Karpas-422 (cell line): Measurements from ENCODE around the gene ZFHX3. TPM values are rescaled to one million over a fixed set of nuclear protein-coding genes. Genes with fewer than 3 reads are reported as not detected.

Source experiments
- DNase-seq: peaks from one replicate; pipeline ENCODE4 v3.0.0-alpha.2; 2015
- H2AFZ ChIP-seq: fragments of 200-600 bp; sonication (generic); 2 replicates; pipeline ENCODE4 v1.6.1; 2014; ENCODE audit warnings: antibody characterized with exemption, low read length, mixed read lengths
- H3K27ac ChIP-seq: fragments of 200-600 bp; sonication (generic); 2 replicates; pipeline ENCODE4 v1.5.1; 2014; ENCODE audit warnings: mild to moderate bottlenecking, low read length, moderate library complexity
- H3K27me3 ChIP-seq: fragments of 200-600 bp; sonication (generic); 2 replicates; pipeline ENCODE4 v1.6.1; 2014; ENCODE audit warnings: low read length, mixed read lengths
- H3K36me3 ChIP-seq: fragments of 200-600 bp; sonication (generic); 2 replicates; pipeline ENCODE4 v1.6.1; 2014; ENCODE audit warnings: low read length, mixed read lengths; ENCODE audit not compliant: insufficient read depth
- H3K4me1 ChIP-seq: fragments of 200-600 bp; sonication (generic); 2 replicates; pipeline ENCODE4 v1.6.1; 2014; ENCODE audit warnings: mild to moderate bottlenecking, low read length, mixed read lengths
- H3K4me2 ChIP-seq: fragments of 200-600 bp; sonication (generic); 2 replicates; pipeline ENCODE4 v1.6.1; 2014; ENCODE audit warnings: low read length, low read depth, mild to moderate bottlenecking; ENCODE audit not compliant: poor library complexity, severe bottlenecking
- H3K4me3 ChIP-seq: fragments of 200-600 bp; sonication (generic); 2 replicates; pipeline ENCODE4 v1.5.1; 2014; ENCODE audit warnings: mild to moderate bottlenecking, antibody characterized with exemption, low read length, mixed read lengths
- H3K79me2 ChIP-seq: fragments of 200-600 bp; sonication (generic); 2 replicates; pipeline ENCODE4 v1.6.1; 2014; ENCODE audit warnings: mild to moderate bottlenecking, low read length, mixed read lengths
- H3K9ac ChIP-seq: fragments of 200-600 bp; sonication (generic); 2 replicates; pipeline ENCODE4 v1.6.0; 2014; ENCODE audit warnings: low read length
- H3K9me2 ChIP-seq: fragments of 200-600 bp; sonication (generic), shearing (Covaris generic); replicated peaks from 2 replicates; pipeline ENCODE4 v1.6.0; 2014; ENCODE audit warnings: mild to moderate bottlenecking, low read length, moderate library complexity; ENCODE audit not compliant: insufficient read depth
- H3K9me3 ChIP-seq: fragments of 300-700, 200-600 bp; sonication (generic); 2 replicates; pipeline ENCODE4 v1.6.1; 2014; ENCODE audit warnings: low read length, mixed read lengths
- H4K20me1 ChIP-seq: fragments of 200-600 bp; sonication (generic); 2 replicates; pipeline ENCODE4 v1.6.1; 2014; ENCODE audit warnings: mild to moderate bottlenecking, antibody characterized with exemption, low read length, low read depth; ENCODE audit not compliant: insufficient read depth
- total RNA-seq: library from RNA; depleted of rRNA; stranded (reverse); fragments of >200 nt; shearing (Covaris generic); gene quantifications from 2 replicates; pipeline ENCODE4 v1.2.3, GENCODE V29; 2014; ENCODE audit warnings: low replicate concordance

Gene ZFHX3
- total RNA-seq, 1 experiment from 2014 or later, result 0.67 TPM

DNA sequence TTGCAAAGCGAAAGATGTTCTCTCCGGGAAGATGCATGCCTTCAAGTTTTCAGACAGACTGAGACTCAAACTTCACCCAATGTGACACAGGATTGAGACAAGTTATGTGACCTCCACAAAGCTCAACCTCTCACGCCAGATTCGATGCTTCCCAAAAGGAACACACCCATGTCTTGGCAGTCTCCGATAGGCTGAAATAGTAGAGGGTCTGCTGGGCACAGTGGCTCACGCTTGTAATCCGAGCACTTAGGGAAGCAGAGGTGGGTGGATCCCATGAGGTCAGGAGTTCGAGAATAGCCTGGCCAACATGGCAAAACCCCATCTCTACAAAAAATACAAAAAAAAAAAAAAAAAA lies 22.1 kb downstream of the ZFHX3 start:
- no peaks in the 10 kb centered on the region for H3K4me1 ChIP-seq
- H3K36me3 ChIP-seq, result no peaks in the 10 kb centered on the region
- H3K4me3 ChIP-seq, result no peak overlapping the region
- no peak overlapping the region for H3K9ac ChIP-seq
- H3K9me2 ChIP-seq, result no peaks in the 10 kb centered on the region
- H3K79me2 ChIP-seq, result no peaks in the 10 kb centered on the region
- DNase-seq, result no peak
- no peaks in the 10 kb centered on the region for H4K20me1 ChIP-seq
- H2AFZ ChIP-seq, result no peak overlapping the region
- H3K27me3 ChIP-seq, result no peaks in the 10 kb centered on the region
- no peak overlapping the region for H3K4me2 ChIP-seq
- no peak overlapping the region for H3K27ac ChIP-seq
- H3K9me3 ChIP-seq, result no peaks in the 10 kb centered on the region

DNA sequence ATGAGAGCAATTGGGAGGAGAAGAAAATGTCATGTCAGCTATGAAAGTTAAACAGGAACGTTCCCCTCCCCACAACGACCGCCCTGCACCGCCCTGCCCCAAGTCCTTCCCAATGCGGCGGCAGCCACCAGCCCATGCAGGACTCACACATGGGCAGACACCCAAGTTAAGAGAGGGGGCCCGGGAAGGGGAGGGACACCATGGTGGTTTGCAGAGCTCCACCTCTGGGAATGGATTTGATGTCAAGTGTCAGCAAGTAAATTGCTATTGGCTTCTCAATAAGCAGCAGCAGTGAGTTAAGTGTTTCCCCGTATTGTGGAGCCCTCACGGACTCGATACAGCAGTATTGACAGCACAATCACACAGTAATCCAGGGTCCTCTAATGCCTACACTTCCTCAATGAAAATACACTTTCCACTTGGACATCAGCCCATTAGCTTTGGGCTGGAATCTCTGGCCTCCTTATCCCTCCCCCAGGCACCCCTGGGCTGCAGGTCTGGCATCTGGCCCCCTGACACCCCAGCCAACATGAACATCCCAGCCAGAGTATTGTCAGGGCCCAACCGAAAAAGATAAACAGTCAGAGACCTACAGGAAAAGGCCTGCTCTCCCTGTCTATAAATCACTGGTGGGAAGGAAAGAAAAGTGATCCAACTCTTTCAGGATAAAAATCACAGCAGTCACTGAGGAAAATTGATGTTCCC lies 22.6 kb downstream of the ZFHX3 start:
- no peak overlapping the region for H3K4me3 ChIP-seq
- no peak overlapping the region for H2AFZ ChIP-seq
- no peaks in the 10 kb centered on the region for H4K20me1 ChIP-seq
- no peak overlapping the region for H3K9ac ChIP-seq
- no peak for DNase-seq
- no peak overlapping the region for H3K4me2 ChIP-seq
- no peaks in the 10 kb centered on the region for H3K27me3 ChIP-seq
- no peaks in the 10 kb centered on the region for H3K4me1 ChIP-seq
- no peaks in the 10 kb centered on the region for H3K9me3 ChIP-seq
- no peaks in the 10 kb centered on the region for H3K36me3 ChIP-seq
- H3K27ac ChIP-seq, result no peak overlapping the region
- H3K9me2 ChIP-seq, result no peaks in the 10 kb centered on the region
- no peaks in the 10 kb centered on the region for H3K79me2 ChIP-seq

DNA sequence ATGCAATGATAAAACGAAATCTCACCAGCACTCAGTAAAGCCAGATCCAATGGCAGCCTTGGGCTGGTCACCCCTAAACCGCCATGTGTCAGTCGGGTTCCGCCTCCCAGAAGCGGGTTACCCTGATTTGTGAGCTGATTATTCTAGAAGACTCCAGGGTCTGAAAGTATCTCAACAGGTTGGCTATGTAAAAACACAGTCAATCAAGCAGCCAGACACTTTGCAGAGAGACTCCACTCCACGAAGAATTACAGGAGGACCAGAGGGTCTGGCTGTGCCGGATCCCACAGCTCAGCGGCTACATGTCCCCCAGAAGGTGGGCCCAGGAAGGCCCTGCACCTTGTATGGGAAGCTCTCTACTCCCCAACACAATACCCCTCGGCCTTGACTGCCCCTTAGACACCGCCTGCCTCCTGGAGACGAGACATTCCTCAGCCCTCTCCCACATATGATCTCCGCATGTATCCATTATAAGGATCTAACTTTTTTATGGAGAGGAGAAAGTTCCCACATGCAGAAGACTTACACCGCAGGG lies 23.3 kb downstream of the ZFHX3 start:
- no peaks in the 10 kb centered on the region for H3K4me1 ChIP-seq
- no peaks in the 10 kb centered on the region for H3K9me2 ChIP-seq
- H3K27ac ChIP-seq, result no peak overlapping the region
- no peak overlapping the region for H3K4me2 ChIP-seq
- no peak overlapping the region for H2AFZ ChIP-seq
- no peak overlapping the region for H3K9ac ChIP-seq
- no peaks in the 10 kb centered on the region for H3K79me2 ChIP-seq
- no peak for DNase-seq
- H3K4me3 ChIP-seq, result no peak overlapping the region
- no peaks in the 10 kb centered on the region for H3K27me3 ChIP-seq
- H3K9me3 ChIP-seq, result no peaks in the 10 kb centered on the region
- no peaks in the 10 kb centered on the region for H3K36me3 ChIP-seq
- H4K20me1 ChIP-seq, result no peaks in the 10 kb centered on the region

DNA sequence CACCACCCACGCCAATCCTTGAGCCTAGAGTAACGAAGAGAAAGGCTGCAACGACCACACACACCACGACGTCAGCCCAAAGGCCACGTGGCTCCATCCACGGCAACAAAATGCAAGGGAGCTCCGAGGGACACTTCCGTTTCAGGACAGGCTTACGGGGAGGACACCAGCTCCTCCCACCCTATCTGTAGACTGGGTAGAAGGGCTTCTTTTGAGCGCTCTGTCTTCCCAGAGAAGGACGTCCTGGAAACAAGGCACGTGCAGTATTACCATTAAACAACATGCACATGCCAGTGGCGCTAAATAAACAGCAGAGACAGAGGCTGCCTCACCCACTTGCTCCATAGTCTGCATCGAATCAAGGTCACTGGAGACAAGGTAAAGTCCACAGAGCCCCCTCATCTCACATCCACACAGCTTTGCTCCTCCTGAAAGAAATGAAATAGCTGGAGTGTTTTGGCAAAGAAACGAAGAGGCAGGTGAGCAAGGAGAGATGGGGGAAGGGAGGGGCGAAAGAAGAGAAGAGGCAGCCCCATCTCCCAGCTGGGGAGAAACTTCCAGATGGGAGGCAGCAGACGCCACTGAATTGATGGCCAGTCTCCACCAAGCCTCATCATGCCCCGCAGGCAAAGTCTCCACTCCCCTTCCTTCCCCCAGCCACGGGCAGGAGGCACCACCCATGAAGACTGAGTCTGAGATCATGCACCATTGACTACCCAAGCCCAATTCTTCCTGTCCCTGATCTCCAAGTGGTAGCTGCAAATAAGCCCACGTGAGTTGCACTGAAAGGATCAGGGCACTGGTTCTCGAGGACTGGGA lies 24.0 kb downstream of the ZFHX3 start:
- H3K4me1 ChIP-seq, result no peaks in the 10 kb centered on the region
- no peaks in the 10 kb centered on the region for H4K20me1 ChIP-seq
- no peaks in the 10 kb centered on the region for H3K27me3 ChIP-seq
- DNase-seq, result no peak
- no peak overlapping the region for H3K27ac ChIP-seq
- no peak overlapping the region for H2AFZ ChIP-seq
- H3K4me3 ChIP-seq, result no peak overlapping the region
- H3K4me2 ChIP-seq, result no peak overlapping the region
- H3K79me2 ChIP-seq, result no peaks in the 10 kb centered on the region
- H3K9me3 ChIP-seq, result no peaks in the 10 kb centered on the region
- H3K36me3 ChIP-seq, result no peaks in the 10 kb centered on the region
- H3K9ac ChIP-seq, result no peak overlapping the region
- no peaks in the 10 kb centered on the region for H3K9me2 ChIP-seq

DNA sequence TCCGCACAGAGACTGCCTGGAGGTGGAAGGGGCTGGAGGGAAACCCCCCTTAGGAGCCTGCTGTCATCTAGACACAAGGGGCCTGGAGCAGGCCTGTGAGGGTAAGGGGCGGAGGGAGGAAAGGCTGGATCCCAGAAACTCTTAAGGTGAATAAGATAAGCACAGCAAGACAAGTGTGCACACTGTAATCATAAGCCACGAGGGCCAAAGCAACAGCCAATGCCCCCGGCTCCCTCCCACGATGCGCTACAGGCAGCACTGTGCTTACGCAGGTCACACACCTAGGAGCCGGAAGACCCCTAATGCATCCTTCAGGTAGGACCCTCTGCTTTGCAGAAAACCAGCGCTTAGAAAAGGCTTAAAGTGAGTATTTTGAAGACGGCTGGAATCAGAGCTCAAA lies 24.6 kb downstream of the ZFHX3 start:
- no peak overlapping the region for H3K27ac ChIP-seq
- no peak overlapping the region for H3K4me3 ChIP-seq
- H3K4me2 ChIP-seq, result no peak overlapping the region
- no peaks in the 10 kb centered on the region for H3K9me3 ChIP-seq
- H3K27me3 ChIP-seq, result no peaks in the 10 kb centered on the region
- H3K9me2 ChIP-seq, result no peaks in the 10 kb centered on the region
- DNase-seq, result no peak
- no peak overlapping the region for H2AFZ ChIP-seq
- H3K9ac ChIP-seq, result no peak overlapping the region
- H3K79me2 ChIP-seq, result no peaks in the 10 kb centered on the region
- no peaks in the 10 kb centered on the region for H3K36me3 ChIP-seq
- no peaks in the 10 kb centered on the region for H4K20me1 ChIP-seq
- no peaks in the 10 kb centered on the region for H3K4me1 ChIP-seq

DNA sequence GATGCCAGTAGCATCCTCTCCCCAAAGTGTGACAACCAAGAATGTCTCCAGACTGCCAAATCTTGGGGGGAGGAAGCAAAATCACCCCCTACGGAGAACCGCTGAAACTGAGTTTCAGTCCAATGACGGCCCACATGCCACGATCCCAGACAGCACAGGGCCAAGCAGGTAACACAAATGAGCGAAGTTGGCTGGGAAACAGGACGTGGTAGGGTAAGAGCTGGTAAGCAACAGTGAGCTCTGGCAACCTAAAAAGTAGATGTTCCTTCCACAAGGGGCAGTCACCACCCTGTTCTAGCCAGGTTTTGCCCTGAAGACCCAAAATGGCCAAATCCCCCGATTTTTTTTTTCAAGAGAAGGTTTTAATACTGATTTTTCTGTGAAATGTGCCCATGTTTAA lies 25.4 kb downstream of the ZFHX3 start:
- H3K9ac ChIP-seq, result no peak overlapping the region
- H3K79me2 ChIP-seq, result no peaks in the 10 kb centered on the region
- H3K27me3 ChIP-seq, result no peaks in the 10 kb centered on the region
- no peak overlapping the region for H3K4me2 ChIP-seq
- no peak overlapping the region for H3K27ac ChIP-seq
- H3K9me2 ChIP-seq, result no peaks in the 10 kb centered on the region
- DNase-seq, result no peak
- no peak overlapping the region for H2AFZ ChIP-seq
- H3K4me3 ChIP-seq, result no peak overlapping the region
- no peaks in the 10 kb centered on the region for H4K20me1 ChIP-seq
- no peaks in the 10 kb centered on the region for H3K9me3 ChIP-seq
- no peaks in the 10 kb centered on the region for H3K4me1 ChIP-seq
- H3K36me3 ChIP-seq, result no peaks in the 10 kb centered on the region

DNA sequence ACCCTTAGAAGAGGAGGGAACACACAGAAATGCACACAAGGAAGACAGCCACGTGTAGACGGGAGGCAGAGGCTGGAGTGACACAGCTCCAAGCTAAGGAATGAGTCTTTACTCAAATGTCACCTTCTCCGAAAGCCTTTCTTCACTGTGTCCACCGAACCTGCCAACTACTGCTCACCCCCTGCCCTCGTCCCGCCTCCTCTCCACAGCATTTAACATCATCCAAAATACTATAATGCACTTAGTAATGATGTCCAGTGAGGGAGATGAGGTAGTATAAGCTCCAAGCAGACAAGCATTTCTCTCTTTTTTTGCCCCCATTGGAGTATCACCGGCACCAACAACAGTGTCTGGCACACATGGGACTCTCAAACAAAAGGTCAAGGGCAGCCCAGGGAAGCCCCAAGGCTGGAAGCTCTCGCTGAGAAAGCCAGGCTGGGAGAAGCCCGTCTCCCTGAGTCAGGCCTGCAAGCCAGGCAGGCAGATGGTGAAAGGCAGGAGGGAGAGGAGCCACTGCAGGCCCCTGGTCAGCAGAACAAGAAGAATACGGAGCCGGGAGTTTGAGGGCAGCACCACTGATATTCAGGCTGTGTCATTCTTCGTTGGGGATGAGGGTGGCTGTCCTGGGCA lies 25.9 kb downstream of the ZFHX3 start:
- Histone ChIP-seq H3K4me1 (no peaks in the 10 kb centered on the region), H3K9ac (no peak overlapping the region), H3K79me2 (no peaks in the 10 kb centered on the region), H3K9me3 (no peaks in the 10 kb centered on the region), H3K9me2 (no peaks in the 10 kb centered on the region), H3K4me2 (no peak overlapping the region), H2AFZ (no peak overlapping the region), H3K36me3 (no peaks in the 10 kb centered on the region), H3K27ac (no peak overlapping the region), H4K20me1 (no peaks in the 10 kb centered on the region), H3K4me3 (no peak overlapping the region), H3K27me3 (no peaks in the 10 kb centered on the region)
- no peak for DNase-seq

DNA sequence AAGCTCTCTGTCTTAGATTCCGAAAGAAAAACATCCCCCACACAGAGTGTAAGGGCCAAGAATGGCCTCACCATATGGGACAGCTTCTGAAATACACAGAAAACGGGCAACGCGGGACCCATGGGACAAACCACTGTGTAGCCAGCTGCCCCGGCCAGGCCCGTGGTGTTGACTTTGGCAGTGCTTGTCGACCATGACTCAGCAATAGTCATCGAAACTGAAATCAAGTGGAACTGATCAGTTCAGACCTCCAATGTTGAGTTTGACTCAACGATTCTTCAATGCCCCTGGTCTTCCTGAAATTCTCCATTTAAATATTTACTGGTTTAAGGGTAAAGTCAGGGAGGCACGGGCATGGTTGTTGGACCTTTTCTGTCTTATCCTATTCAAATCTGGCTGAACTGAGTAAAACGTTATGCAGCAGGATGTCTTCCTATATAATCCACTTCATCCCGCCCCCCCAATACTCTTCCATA lies 27.5 kb downstream of the ZFHX3 start:
- Histone ChIP-seq H3K4me1 (peaks cover 3% of the 10 kb centered on the region; the same call in 1 of the 2 replicates), H3K9me3 (no peaks in the 10 kb centered on the region), H3K27me3 (no peaks in the 10 kb centered on the region), H3K79me2 (no peaks in the 10 kb centered on the region), H2AFZ (no peak overlapping the region), H3K4me2 (no peak overlapping the region), H3K9ac (no peak overlapping the region), H3K4me3 (no peak overlapping the region), H3K27ac (no peak overlapping the region), H4K20me1 (no peaks in the 10 kb centered on the region), H3K36me3 (no peaks in the 10 kb centered on the region), H3K9me2 (no peaks in the 10 kb centered on the region)
- DNase-seq, result no peak
